CD4-positive, alpha-beta T cell (primary cell): ENCODE measurements around the gene LDOC1. TPM values are rescaled to one million over a fixed set of nuclear protein-coding genes. Genes with fewer than 3 reads are reported as not detected.

ENCODE experiments used
- ATAC-seq: fragments of 200-7000 bp; cut with Tn5 transposase; one replicate; pipeline ENCODE4 v1.10.0; 2022; ENCODE audit warnings: mild to moderate bottlenecking; ENCODE audit not compliant: poor library complexity
- CTCF ChIA-PET: fragments of 350-600 bp; sonication (Branson Sonifier 250); formaldehyde crosslinking; loops from one replicate; lab custom pipeline; 2021; ENCODE audit warnings: antibody characterized with exemption, inconsistent platforms; lab: Charles Lee
- POLR2A ChIA-PET: fragments of 350-600 bp; sonication (Branson Sonifier 250); formaldehyde crosslinking; loops from one replicate; lab custom pipeline; 2021; ENCODE audit warnings: antibody characterized with exemption, inconsistent platforms; lab: Charles Lee
- DNase-seq, 14 experiments: peaks; one replicate each; pipeline ENCODE4 v3.0.0-alpha.2; 2013 to 2020; ENCODE audit warnings: mixed read lengths in 2 of 14
- H3K27ac ChIP-seq, 2 donors: one replicate each; pipeline versions ENCODE4 v1.5.1 to v1.7.0; 2013; ENCODE audit warnings: low read length in 2 of 2, low read depth in 1 of 2, mild to moderate bottlenecking in 1 of 2
- H3K27me3 ChIP-seq, 2 experiments: 1 replicate in 1 of 2; 2 replicates in 1 of 2; pipeline versions ENCODE4 v1.6.1 to v1.7.0; 2013; ENCODE audit warnings: low read length in 2 of 2, control low read depth in 1 of 2, mild to moderate bottlenecking in 1 of 2, moderate library complexity in 1 of 2; ENCODE audit not compliant: insufficient read depth in 2 of 2, control insufficient read depth in 1 of 2
- H3K36me3 ChIP-seq: one replicate; pipeline ENCODE4 v1.6.1; 2013; ENCODE audit warnings: low read length, control low read depth; ENCODE audit not compliant: insufficient read depth
- H3K4me1 ChIP-seq: one replicate; pipeline ENCODE4 v1.6.1; 2013; ENCODE audit warnings: low read length, control low read depth; ENCODE audit not compliant: insufficient read depth
- H3K4me3 ChIP-seq: one replicate; pipeline ENCODE4 v1.5.1; 2013; ENCODE audit warnings: mild to moderate bottlenecking, low read length, moderate library complexity
- H3K9me3 ChIP-seq, 2 experiments: 1 replicate in 1 of 2; 2 replicates in 1 of 2; pipeline versions ENCODE4 v1.6.1 to v1.7.0; 2013; ENCODE audit warnings: low read length in 2 of 2, mild to moderate bottlenecking in 2 of 2, control low read depth in 1 of 2, moderate library complexity in 1 of 2; ENCODE audit not compliant: control insufficient read depth in 1 of 2, insufficient read depth in 1 of 2
- H3K27ac Mint-ChIP-seq: one replicate; pipeline ENCODE4 v1.8.0; 2020; ENCODE audit warnings: mixed read lengths
- H3K27me3 Mint-ChIP-seq: one replicate; pipeline ENCODE4 v1.8.0; 2021; ENCODE audit warnings: mixed read lengths
- H3K36me3 Mint-ChIP-seq: one replicate; pipeline ENCODE4 v1.8.0; 2021; ENCODE audit warnings: low read depth, mixed read lengths
- H3K4me1 Mint-ChIP-seq: one replicate; pipeline ENCODE4 v1.8.0; 2021; ENCODE audit warnings: low read depth, mixed read lengths
- H3K4me3 Mint-ChIP-seq: one replicate; pipeline ENCODE4 v1.8.0; 2020; ENCODE audit warnings: mild to moderate bottlenecking, mixed read lengths
- H3K9me3 Mint-ChIP-seq: one replicate; pipeline ENCODE4 v1.8.0; 2020; ENCODE audit warnings: mixed read lengths
- CTCF ChIP-seq: fragments of 200-600 bp; IDR thresholded peaks from one replicate; pipeline ENCODE4 v1.8.0; 2022; ENCODE audit warnings: antibody characterized with exemption, mild to moderate bottlenecking
- intact Hi-C, 2 experiments: fragments of 100-400 bp; cut with DNase I in 1 of 2; cut with micrococcal nuclease in 1 of 2; formaldehyde crosslinking; loops; one replicate each; pipeline versions ENCODE4 v1.15.1 to v1.9.0; 2023 to 2025; cut with DNase I, micrococcal nuclease
- total RNA-seq, 174 experiments: library from RNA in 2 of 174; stranded (reverse) in 2 of 174; gene quantifications; one replicate each; pipeline ENCODE4 v1.2.3 and lab custom pipeline; 2021 to 2026

Gene LDOC1
- total RNA-seq, 2 experiments from 2014 or later: 5.9 to 6.2 TPM

- Histone ChIP-seq H3K27ac (no peak overlapping the region), H3K9me3 (no peaks in the 10 kb centered on the region), H3K4me1 (no peaks in the 10 kb centered on the region), H3K4me3 (no peak overlapping the region), H3K36me3 (no peaks in the 10 kb centered on the region), H3K27me3 (no peaks in the 10 kb centered on the region)
- intact Hi-C loops: no loop called here
- H3K36me3 Mint-ChIP-seq: no peaks in the 10 kb centered on the region
- H3K27me3 Mint-ChIP-seq: no peaks in the 10 kb centered on the region
- no peak for TF ChIP-seq CTCF
- POLR2A ChIA-PET: no interaction called here
- no peaks in the 10 kb centered on the region for H3K9me3 Mint-ChIP-seq
- H3K4me3 Mint-ChIP-seq: no peak overlapping the region
- CTCF ChIA-PET: no interaction called here
- H3K27ac Mint-ChIP-seq: no peak overlapping the region
- ATAC-seq: no peak
- H3K4me1 Mint-ChIP-seq: no peaks in the 10 kb centered on the region
- no peak for DNase-seq
Observed at GRCh38 chrX:141133272-141133671, 43.7 kb downstream of the LDOC1 start.

- Mint-ChIP-seq H3K4me1 (no peaks in the 10 kb centered on the region), H3K27ac (no peak overlapping the region), H3K4me3 (no peak overlapping the region), H3K27me3 (no peaks in the 10 kb centered on the region), H3K36me3 (no peaks in the 10 kb centered on the region), H3K9me3 (no peaks in the 10 kb centered on the region)
- ChIA-PET CTCF (no interaction called here), POLR2A (no interaction called here)
- Histone ChIP-seq H3K27me3 (no peaks in the 10 kb centered on the region), H3K36me3 (no peaks in the 10 kb centered on the region), H3K27ac (no peak overlapping the region), H3K9me3 (no peaks in the 10 kb centered on the region), H3K4me3 (no peak overlapping the region), H3K4me1 (no peaks in the 10 kb centered on the region)
- intact Hi-C loops: no loop called here
- DNase-seq (no peak), ATAC-seq (no peak)
- no peak for TF ChIP-seq CTCF
Observed at GRCh38 chrX:141127146-141127545, 49.8 kb downstream of the LDOC1 start.

Other genes starting within 250 kb of the LDOC1 start
- not detected for gene SPANXB1, start 174.5 kb downstream of the LDOC1 start, total RNA-seq
- not detected for gene SPANXC, start 65.4 kb upstream of the LDOC1 start, total RNA-seq